A673 (cell line): ENCODE results near the gene TJP2.

ENCODE experiments used
- EZH2 ChIP-seq: fragments of 200-600 bp; sonication (generic); IDR thresholded peaks from 2 replicates; pipeline ENCODE4 v1.6.1; 2017; ENCODE audit warnings: borderline replicate concordance, low read depth, mild to moderate bottlenecking, mixed read lengths, antibody characterized with exemption, low read length; ENCODE audit not compliant: poor library complexity, severe bottlenecking
- TF ChIP-seq, protein P1 (sequence below): fragments of 300-800, 200-600 bp; sonication (generic); conservative IDR thresholded peaks from 2 replicates; pipeline ENCODE4 v1.5.1; 2017; ENCODE audit warnings: low read depth, mild to moderate bottlenecking, antibody characterized with exemption, low read length, moderate library complexity, mixed read lengths

DNA sequence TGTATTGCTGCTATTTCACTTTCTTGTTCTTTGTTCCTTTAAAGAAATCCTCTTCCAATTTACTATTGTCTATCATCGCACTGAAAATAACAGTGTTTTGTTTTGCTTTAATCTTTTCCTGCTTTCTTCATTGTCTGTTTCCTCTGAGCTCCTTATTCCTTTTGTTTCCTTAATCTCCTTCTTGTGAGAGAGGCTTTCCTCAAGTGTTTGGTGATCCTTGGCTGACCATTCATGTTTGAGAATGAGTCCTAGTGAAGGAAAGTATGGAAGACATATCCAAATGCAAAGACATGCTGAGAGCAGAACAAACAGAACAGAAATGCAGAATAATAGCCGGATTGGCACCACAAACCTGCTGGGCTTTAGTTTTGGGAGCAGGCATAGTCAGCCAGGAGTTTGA, 108.9 kb downstream of the TJP2 start:
- TF ChIP-seq, protein P1, sequence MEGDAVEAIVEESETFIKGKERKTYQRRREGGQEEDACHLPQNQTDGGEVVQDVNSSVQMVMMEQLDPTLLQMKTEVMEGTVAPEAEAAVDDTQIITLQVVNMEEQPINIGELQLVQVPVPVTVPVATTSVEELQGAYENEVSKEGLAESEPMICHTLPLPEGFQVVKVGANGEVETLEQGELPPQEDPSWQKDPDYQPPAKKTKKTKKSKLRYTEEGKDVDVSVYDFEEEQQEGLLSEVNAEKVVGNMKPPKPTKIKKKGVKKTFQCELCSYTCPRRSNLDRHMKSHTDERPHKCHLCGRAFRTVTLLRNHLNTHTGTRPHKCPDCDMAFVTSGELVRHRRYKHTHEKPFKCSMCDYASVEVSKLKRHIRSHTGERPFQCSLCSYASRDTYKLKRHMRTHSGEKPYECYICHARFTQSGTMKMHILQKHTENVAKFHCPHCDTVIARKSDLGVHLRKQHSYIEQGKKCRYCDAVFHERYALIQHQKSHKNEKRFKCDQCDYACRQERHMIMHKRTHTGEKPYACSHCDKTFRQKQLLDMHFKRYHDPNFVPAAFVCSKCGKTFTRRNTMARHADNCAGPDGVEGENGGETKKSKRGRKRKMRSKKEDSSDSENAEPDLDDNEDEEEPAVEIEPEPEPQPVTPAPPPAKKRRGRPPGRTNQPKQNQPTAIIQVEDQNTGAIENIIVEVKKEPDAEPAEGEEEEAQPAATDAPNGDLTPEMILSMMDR = no peak
- TF ChIP-seq EZH2 = no peak
